GM04503 (cell line): ENCODE measurements around the gene BEX4.
"Not testable (repeated sequence)": the region's sequence is repeated elsewhere in the genome, so short reads cannot be mapped to it uniquely, and the experiment has no call there.

Source experiments
- DNase-seq: peaks from one replicate; pipeline ENCODE4 v3.0.0-alpha.2; 2012; ENCODE audit warnings: low read depth

The BEX4 gene, protein sequence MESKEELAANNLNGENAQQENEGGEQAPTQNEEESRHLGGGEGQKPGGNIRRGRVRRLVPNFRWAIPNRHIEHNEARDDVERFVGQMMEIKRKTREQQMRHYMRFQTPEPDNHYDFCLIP

DNA sequence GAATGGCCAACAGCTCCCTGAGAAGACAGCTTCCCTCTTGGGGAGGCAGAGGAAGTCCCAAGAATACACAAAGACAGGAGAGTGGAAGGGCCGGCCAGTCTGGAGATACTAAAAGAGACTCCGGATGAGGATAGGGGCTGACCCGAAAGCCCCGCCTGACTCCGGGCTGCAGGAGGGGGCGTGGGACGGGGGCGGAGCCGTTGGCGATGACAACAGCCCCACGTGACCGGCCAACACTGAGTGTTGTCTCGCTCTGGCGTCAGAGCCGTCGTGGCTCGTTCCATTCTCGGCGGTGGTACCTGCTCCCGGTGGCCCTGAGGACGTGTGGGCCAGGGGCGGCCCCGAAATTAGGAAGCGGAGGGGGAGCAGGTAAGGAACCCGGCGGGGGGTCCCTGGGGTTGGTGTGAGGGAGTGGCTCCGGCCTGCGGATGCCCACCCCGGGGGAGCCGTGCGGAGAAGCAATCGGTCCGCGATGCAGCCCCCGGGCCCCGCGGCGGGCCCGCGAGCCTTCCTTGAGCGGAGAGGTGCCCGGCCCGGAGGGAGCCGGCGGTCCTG, at the start of gene BEX4:
BEX4 (plus strand) TSS at position 239 of the 555 bp plus-strand sequence. CDS start 1,046 bp downstream, outside the sequence.
- no peak for DNase-seq

DNA sequence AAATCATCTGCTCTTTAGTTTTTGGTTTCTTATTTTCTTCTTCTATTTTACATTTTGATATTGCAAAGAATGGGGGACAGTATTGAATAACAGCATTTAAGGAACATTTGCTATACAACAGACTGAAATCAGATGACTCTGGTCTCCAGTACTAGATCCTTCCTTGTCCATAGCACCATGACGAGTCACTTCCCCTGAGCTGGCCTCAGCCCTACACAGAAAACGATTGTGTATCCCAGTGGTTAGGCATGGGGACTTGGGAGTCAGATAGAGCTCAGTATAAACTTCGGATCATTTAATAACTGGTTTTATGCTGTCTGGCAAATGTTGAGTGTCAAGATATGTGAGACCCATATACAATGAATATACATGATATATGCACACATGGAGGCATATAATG, 44.7 kb upstream of the BEX4 start:
- no peak for DNase-seq

DNA sequence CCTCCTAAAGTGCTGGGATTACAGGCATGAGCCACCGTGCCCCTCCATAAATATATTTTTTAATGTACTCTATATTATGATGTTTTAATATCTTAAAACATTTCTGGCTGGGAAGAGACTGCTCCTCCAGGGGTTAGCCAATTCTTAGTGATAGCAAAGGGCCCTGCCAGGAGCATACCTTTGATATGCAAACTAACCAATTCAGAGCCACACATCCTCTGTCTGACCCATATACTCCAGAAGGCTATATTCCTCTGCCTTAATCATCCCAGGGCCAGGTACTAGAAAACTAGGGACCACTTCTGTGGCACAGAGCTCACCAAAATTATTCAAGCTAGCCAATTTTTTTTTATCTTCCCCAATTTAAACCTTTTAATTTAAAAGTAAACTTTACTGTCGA, 43.6 kb upstream of the BEX4 start:
- no peak for DNase-seq

DNA sequence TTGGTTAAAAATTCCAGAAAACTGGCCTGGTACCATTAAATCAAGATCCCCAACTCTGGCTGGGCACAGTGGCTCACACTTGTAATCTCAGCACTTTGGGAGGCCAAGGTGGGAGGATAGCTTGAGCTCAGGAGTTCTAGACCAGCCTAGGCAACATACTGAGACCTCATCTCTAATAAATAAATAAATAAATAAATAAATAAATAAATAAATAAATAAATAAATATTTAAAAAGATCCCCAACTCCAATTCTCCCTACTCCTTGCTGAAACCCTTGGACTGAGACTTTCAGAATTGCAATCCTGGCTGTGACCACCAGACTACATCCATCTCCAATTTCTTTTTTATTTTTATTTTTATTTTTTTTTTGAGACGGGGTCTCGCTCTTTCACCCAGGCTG, 39.7 kb upstream of the BEX4 start:
- not testable (repeated sequence) for DNase-seq

DNA sequence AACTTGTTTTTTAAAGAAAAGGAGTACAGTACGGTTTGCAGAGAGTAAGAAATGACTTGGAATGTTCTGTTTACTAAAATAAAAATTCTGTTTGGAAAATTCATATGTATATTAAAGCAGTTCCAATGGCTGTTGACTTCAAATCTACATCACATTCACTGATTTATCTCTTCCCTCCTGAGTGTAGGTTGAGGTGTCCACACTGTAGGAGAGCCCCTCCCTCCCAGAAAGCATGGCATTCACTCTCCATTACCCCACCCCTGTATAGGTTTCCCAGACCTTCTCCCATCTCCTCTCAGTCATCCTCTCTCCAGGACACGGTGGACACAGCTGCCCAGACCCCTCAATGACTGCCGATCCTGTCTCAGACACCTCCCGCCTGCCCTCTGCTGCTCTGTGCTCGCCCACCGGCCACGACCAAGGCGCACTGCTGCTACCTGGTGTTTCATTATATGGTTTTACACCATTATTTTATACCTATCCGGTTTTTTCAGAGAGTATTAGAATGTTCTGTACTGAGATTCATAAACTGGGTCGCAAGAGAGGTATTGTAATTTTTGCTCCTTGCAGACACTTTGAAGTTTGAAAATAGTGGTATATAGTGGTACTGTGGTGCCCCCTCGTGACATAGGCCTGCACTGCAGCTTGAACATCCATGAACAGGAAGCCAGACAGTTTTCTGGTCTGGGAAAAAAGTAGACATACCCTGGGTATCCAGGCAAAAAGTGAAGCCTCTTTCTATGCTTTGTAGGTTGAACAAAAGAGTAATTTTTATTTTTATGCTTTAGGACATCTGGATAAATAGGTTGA, 38.8 kb upstream of the BEX4 start:
- no peak for DNase-seq

DNA sequence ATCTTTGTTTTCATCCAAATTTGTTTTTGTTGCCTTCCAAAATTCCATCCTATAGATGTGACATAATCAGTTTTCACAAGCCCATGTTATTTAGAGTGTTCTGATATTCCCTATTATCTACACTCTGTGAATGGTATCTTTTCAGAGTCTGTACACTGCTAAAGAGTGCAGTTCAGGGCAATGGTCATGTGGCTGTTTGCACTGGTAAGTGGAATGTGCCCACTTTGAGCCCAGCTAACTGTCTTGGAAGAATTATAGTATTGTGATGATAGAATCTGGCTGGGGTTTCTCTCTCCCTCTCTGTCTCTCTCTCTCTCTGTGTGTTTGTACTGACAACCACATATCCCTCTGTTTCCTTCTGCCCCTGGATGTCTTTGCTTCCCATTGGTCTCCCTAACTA, 37.4 kb upstream of the BEX4 start:
- no peak for DNase-seq

DNA sequence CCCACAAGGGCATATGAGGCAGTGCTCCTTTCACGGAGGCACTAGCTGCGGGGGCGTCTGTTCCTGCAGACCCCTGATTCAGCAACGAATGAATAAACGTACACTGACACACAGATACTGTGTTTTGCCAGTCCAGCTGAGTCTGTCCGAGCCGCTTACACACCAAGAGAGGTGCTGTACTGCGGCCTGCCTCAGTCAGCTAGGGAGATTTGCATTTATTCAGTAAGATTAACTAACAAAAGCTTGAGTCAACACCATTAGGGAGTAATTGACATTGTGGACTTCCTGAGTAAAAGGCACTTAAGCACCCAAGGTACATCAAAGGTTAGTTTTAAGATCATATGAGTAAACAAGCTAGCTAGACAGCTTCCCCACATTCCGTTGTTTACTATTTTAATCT, 31.0 kb upstream of the BEX4 start:
- no peak for DNase-seq

DNA sequence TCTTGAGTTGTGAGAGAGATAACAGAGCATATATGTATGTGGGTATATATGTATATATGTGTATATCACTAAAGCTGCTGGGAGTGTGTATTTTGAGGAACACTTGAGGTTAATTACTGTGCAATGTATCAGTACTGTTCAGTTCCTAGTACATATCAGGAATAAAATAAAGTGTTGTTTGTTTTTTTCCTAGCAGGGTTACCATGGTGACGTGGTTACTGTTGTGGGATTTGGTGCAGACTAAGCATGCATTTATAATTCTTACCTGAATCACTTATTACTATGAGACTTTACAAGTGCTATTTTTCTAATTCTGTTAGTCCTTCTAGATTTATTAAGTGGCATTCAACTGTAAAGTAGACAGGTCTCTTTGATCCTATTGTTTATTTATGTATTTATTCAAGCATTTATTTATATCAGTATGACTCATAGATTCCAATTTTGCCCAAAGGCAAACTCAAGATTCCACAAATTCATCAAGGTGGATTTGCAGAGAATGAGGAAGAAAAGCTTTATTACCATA, 26.9 kb upstream of the BEX4 start:
- no peak for DNase-seq

DNA sequence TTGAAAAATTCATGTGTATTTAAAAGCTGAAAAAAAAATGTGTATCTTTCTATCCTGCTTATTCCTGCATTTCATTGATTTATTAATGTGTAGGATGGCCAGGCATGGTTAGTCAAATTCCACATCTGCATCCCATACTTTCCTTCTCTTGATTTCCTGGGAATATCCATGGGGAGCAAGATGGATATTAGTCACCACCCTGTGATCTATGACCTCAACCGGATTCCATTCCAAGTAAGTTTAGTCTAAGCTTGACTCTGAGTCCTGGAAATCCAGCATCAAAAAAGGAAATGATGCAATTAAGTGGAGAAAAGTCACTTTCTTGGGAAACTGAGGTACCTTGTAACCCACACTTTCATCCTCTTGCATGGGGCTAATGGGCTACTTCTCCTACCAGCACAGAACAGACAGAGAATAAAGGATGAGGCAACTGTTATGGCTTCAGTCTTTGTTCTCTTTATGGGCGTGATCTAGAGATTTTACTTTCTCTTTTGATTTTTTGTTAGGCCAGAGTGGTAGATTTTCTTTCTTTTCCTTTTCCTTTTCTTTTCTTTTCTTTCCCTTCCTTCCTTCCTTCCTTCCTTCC, 17.1 kb upstream of the BEX4 start:
- peak; percentile 20 for DNase-seq

DNA sequence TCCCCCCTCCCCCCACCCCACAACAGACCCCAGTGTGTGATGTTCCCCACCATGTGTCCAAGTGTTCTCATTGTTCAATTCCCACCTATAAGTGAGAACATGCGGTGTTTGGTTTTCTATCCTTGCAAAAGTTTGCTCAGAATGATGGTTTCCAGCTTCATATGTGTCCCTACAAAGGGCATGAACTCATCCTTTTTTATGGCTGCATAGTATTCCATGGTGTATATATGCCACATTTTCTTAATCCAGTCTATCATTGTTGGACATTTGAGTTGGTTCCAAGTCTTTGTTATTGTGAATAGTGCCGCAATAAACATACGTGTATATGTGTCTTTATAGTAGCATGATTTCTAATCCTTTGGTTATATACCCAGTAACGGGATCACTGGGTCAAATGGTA, 16.2 kb upstream of the BEX4 start:
- not testable (repeated sequence) for DNase-seq

DNA sequence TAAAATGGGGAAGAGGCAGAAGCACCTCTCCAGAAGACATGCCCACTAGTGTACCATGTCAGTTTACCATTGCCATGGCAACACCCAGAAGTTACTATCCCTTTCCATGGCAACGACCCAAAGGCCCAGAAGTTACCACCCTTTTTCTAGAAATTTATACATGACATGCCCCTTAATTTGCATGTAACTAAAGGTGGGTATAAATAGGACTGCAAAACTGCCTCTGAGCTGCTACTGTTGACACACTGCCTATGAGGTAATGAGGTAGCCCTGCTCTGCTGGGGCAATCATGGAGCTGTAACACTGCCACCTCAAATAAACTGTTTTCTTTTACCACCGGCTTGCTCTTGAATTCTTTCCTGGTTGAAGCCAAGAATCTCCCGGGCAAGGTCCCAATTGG, 13.9 kb upstream of the BEX4 start:
- no peak for DNase-seq

DNA sequence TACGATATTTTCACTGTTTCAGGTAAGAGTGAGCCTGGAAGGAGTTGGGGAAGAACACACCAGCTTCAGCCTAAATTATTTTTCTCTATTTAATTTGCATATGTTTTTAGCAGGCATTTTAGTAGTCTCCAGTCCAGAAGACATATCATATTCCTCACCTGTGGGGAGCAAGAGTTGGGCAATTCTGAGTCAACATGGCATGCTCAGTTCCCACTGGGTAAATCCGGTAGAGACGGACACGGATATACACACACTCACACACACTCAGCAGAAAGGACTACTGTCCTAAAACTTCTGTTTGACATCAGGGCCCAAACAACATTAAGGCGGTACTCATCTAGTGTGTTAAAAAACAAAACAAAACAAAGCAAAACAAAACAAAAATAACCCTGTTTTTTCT, 4.9 kb upstream of the BEX4 start:
- no peak for DNase-seq

DNA sequence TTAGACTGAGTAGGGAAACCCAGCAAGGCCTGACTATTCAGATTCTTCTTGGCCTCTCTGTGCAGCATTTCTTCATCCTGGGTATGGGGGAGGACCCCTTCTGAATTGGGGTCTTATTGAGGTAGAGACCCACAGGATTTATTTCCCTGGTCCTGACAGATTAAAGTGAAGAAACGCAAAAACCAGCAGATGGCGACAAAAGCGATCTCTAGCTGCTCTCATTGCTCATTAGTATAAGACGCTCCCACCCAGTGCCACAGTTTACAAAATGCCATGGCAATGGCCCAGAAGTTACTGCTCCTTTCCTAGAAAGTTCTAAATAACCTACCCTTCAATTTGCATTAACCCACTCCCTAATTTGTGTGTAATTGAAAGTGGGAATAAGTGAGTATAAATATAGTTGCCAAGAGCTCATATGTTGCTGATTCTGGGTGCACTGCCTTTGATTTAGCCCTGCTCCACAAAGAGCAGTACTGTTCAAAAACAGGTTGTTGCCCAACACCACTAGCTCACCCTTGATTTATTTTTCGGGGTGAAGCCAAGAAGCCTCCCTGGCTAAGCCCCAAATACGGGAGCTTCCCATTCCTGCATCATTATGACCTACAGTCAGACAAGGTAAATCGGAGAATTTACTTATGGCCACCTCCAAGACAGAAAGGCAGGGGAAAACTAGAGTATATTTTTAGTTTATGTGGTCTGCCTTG, 3.7 kb upstream of the BEX4 start:
- DNase-seq = no peak

DNA sequence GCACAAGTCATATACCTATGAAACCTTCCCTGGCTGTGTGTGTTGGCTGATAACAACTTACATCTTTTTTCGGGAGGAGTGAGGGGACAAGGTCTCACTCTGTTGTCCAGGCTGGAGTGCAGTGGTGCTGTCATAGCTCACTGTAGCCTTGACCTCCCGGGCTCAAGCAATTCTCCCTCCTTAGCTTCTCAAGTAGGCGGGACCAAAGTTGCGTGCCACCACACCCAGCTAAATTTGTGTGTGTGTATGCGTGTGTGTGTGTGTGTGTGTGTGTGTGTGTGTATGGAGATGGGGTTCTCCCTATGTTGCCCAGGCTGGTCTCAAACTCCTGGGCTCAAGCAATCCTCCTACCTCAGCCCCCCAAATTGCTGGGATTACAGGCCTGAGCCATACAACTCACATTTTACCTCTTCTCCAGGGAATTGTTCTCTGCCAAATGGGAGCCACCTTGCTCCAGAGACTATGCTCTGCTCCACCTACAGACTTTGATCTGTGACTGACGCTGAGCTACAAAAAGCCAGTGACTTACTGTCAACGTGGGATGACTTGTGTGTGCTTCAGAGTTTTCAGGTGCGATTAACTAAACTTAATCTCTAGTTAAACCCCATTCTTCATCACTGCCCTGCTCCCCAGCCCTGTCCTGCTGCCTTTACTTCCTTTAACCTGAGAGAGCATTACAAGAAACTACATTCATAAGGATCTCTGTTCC, 2.0 kb upstream of the BEX4 start:
- no peak for DNase-seq

DNA sequence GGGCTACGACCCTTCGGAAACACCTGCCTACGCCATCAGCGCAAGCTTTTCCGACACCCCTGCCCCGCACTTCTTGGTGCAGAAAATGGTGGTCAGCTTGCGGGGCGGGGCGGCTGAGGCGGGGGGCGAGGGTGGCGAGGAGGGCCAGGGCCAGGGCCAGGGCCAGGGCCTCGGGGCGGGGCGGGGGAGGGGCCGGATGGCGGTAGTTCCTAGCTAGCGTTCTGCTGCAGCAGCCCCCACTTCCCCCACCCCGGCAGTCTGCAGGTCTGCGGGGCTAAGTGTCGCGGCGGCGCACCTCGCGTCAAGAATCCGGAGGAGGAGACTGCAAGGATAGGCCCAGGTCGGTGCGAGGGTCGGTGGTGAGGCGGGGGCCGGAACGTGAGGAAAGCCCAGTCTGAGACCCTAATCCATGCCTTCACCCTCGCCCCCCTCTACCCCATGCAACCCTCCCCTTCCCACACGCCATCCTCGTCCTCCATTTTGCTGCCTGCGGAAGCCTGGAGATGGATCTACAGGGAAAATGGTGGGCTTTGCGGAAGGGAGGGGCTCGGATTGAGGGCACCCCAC, 600 bp downstream of the BEX4 start:
- DNase-seq = no peak

DNA sequence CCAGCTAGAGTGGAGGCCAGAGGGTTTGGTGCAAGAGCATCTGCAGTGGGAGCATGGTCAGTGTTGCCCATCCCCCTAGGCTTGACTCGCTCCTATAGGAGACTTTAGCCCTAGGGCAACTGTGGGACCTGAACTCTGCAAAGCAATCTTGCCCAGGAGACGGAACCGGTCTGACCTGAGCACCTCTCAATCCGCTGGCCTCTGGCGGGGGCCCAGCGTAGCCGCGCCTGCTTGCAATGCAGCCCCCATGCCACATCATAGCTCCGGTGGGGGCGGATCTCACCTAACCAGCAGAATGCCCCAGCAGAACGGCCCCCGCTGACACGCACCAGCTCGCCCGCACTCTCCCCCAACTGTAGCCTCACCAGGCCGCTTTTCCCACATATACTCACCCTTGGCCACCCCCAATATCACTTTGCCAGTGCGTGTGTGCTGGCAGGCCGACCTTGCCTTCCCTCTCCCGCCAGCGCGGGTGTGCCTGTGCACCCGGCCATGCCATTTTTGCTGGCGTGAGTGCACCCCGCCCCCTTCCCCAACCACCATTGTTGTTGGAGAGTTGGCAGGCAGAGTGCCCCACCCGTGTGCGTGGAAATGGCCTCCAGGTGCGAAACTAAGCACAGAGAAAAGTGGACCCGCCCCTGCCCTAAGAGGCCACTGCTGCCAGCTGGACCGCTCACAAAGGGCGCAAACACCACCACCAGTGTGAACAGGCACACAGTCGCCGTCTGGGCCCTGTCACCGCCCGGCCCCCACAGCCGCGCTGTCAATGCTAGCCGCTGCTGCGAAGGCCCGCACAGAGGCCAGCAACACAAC, 5.8 kb downstream of the BEX4 start:
- no peak for DNase-seq

DNA sequence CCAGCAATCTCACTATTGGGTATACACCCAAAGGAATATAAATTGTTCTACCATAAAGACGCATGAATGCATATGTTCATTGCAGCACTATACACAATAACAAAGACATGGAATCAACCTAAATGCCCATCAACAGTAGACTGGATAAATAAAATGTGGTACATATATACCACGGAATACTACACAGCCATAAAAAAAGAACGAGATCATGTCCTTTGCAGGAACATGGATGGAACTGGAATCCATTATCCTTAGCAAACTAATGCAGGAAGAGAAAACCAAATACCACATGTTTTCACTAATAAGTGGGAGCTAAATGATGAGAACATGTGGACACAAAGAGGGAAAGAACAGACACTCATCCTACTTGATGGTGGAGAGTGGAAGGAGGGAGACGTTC, 11.0 kb downstream of the BEX4 start:
- DNase-seq = not testable (repeated sequence)

DNA sequence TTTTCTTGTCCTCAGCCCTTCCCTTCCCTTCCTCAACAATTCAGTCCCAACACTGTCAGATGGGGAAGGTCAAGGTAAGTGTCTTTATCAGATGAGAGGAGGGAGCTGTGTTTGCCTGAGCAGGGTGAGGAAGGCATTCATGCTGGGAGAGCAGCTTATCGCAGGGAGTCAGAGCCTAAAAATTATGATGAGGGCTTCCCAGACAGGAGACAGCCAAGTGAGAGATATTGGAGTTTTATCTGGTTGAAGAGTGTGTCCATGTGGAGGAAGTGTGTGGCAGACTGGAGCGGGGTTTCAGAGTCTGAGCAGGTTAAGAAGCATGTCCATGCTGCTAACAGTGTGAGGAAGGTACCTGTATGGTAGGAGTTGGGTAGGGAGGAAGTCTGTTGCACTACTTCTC, 18.4 kb downstream of the BEX4 start:
- no peak for DNase-seq

DNA sequence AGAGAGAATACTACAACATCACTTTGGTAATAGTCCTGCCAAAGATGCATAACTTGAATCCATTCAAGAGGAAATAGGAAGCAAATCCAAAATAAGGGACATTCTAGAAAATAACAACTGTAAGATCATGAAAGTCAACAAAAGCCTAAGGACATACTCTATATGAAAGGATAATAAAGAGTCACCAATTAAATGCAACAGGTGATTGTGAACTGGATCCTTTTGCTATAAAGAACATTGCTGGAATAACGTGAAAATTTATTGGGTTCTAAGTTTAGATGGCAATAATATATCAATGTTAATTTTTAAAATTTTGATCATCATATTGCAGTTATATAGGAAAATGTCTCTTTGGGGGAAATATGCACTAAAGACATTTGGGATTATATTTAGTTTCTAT, 20.0 kb downstream of the BEX4 start:
- DNase-seq = no peak

DNA sequence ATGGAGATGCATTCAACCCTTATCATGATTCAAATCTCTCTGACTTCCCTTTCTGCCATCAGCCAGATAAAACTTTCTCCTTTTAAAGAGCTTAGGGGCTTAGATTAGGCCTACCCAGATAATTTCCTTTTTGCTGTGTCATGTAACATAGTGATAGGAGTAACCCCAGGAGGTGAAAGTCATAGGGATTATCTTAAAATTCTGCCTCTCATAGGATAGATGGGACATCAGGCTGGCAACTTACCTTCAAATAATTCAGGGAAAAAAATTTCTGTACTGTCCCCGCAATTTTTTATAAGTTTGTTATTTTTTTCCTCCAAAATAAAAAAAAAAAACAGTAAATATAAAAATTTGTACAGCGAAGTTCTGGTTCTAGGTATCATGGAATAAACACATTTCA, 20.7 kb downstream of the BEX4 start:
- DNase-seq = not testable (repeated sequence)

DNA sequence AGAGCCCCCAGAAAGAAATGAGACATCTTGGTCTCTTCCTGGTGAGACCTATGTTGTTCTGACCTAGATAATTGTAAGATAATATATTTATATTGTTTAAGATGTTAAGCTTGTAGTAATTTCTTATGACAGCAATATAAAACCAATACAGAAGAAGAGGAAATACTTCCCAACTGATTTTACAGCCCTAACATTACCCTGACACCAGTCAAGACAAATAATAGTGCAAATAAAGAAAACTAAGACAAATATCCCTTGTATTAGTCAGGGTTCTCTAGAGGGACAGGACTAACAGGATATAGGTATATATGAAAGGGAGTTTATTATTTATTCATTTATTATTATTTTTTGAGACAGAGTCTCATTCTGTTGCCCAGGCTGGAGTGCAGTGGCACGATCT, 21.4 kb downstream of the BEX4 start:
- DNase-seq = no peak
